ENCODE data around the gene KLK10. TPM values are rescaled to one million over a fixed set of nuclear protein-coding genes. Genes with fewer than 3 reads are reported as not detected.

KLK10 gene
- total RNA-seq, 1 donor from 2014 or later: 225 TPM

DNA sequence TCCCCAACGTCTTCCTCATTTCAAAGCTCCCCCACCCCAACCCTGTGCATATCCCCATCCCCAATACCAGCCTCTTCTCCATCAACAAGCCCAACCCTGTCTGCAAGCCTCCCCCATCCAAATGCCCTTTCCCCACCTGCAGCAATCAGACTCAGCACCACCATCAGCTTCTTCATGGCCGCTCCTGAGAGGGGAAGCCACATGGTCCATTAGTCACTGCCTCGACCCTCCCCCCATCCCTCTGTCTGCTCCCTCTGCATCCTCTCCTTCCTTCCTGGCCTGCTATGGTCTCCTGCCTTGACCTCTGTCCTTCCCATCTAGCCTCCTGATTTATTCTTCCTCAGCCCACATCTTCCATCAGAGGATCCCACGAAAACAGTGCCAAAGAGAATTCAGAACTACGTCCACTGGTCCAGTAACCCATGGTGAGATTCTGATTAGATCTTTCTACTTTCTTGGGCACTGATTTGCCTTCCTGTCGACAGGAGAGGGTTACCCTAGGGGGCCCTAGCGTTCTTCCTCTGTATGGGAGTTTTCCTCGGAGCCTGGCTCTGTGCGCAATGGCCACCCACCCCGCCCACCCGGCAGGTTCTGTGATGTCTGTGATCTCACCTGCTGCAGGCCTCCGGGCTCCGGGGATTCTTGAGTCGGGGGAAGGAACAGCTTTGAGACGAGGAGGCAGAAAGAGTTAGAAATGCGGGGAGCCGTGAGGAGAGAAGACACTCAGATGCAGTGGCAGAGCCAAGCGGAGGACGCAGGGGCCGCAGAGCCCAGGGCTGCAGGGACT lies 51.4 kb downstream of the KLK10 start:
- no peak for ATAC-seq

DNA sequence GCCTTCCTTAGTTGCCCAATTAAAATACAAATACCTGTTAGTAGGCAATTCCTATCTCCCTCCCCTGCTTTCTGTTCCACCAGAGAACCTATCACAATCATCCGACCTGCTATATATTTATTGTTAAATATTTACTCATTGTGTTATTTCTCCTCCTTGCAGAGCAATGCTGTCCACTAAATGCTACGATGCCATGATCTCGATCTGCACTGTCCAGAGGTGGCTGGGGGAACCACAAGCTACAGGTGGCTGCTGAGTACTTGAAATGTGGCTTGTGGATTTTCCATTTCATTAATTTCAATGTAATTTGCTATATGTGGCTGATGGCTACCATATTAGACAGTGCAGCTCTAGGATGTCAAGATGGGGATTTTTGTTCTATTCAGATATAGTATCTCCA lies 55.2 kb downstream of the KLK10 start:
- no peak for ATAC-seq

DNA sequence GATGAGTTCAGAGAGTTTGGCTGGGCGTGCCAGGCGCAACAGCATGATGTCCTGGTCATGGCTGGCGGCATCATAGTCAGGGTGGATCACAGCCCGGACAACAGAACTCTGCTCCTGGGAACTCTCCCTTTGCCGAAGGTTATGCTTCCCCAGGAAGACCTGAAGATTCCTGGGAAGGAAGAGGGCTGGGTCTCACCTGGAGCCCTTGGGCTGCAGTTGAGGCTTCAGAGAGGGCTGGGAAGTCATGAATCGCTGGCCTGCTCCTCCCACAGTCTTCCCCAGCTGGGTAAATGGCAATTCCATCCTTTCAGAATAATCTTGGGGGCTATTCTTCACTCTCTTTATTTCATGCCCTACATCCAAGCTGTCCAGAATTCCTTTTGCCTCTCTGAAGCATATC lies 56.1 kb downstream of the KLK10 start:
- ATAC-seq: no peak

Other genes with a start within 250 kb of the KLK10 start
- not detected for gene GPR32, start 249.2 kb downstream of the KLK10 start, total RNA-seq
- gene ACP4, start 229.3 kb downstream of the KLK10 start, total RNA-seq: not detected
- 1.3 TPM for gene KLK1, start 195.9 kb downstream of the KLK10 start, total RNA-seq
- not detected for gene KLK15, start 186.1 kb downstream of the KLK10 start, total RNA-seq
- not detected for gene KLK3, start 164.8 kb downstream of the KLK10 start, total RNA-seq
- gene KLK2, start 146.3 kb downstream of the KLK10 start, total RNA-seq: not detected
- not detected for gene KLK4, start 108.3 kb downstream of the KLK10 start, total RNA-seq
- 93.9 TPM for gene KLK5, start 66.7 kb downstream of the KLK10 start, total RNA-seq
- 106 TPM for gene KLK6, start 50.1 kb downstream of the KLK10 start, total RNA-seq
- 146 TPM for gene KLK7, start 35.8 kb downstream of the KLK10 start, total RNA-seq
- 418 TPM for gene KLK8, start 18.1 kb downstream of the KLK10 start, total RNA-seq
- 209 TPM for gene KLK11, start 6.9 kb upstream of the KLK10 start, total RNA-seq
- 153 TPM for gene KLK12, start 15.3 kb upstream of the KLK10 start, total RNA-seq
- 1,054 TPM for gene KLK13, start 45.4 kb upstream of the KLK10 start, total RNA-seq
- 0.68 TPM for gene KLK14, start 63.2 kb upstream of the KLK10 start, total RNA-seq
- gene CTU1, start 88.7 kb upstream of the KLK10 start, total RNA-seq: 5.3 TPM
- 0.48 TPM for gene SIGLEC9, start 105.2 kb upstream of the KLK10 start, total RNA-seq
- gene SIGLEC7, start 122.6 kb upstream of the KLK10 start, total RNA-seq: 0.44 TPM
- 0.40 TPM for gene CD33, start 205.4 kb upstream of the KLK10 start, total RNA-seq
- gene SIGLECL1, start 231.4 kb upstream of the KLK10 start, total RNA-seq: not detected

Data from esophagus mucosa (tissue), 1 donor.